ENCODE results near the gene CLDN9. TPM values are rescaled to one million over a fixed set of nuclear protein-coding genes. Genes with fewer than 3 reads are reported as not detected.

The CLDN9 gene
- total and polyA plus RNA-seq, 9 of the 15 experiments (the other 6 are each of a cell fraction or from before 2014, with no cell fraction given) = 0.12 to 0.44 (median 0.22) TPM; not detected in 4

- TF ChIP-seq HNRNPLL (IDR thresholded peaks at IDR 0.05; ENCODE audit: low read depth, low read length, poor library complexity, severe bottlenecking) (no peak), MXI1 (IDR thresholded peaks at IDR 0.05; ENCODE audit: low read depth, low read length) (no peak; the same call in 1 of the 2 replicates), ZBTB5 (IDR thresholded peaks at IDR 0.05) (no peak), ZBTB26 (CRISPR knock-in tag; IDR thresholded peaks at IDR 0.05) (no peak), MITF (IDR thresholded peaks at IDR 0.05) (no peak), ARID3B (CRISPR knock-in tag; IDR thresholded peaks at IDR 0.05; ENCODE audit: borderline replicate concordance) (no peak), HDAC1 (IDR thresholded peaks at IDR 0.05) (peak in 1 of 2 experiments; percentile 76; a peak in 1 of 4 replicates), CLOCK (CRISPR knock-in tag; IDR thresholded peaks at IDR 0.05; ENCODE audit: borderline replicate concordance) (no peak), MCM7 (IDR thresholded peaks at IDR 0.05) (no peak), KLF13 (tag; IDR thresholded peaks at IDR 0.05; ENCODE audit: borderline replicate concordance, low read depth) (peak; percentile 53; the same call in 1 of the 2 replicates), NFIX (CRISPR knock-in tag; IDR thresholded peaks at IDR 0.05; ENCODE audit: low read depth) (no peak), NR2C1 (IDR thresholded peaks at IDR 0.05) (no peak), NR2C1 (tag; IDR thresholded peaks at IDR 0.05) (no peak), KDM4B (IDR thresholded peaks at IDR 0.05; ENCODE audit: borderline replicate concordance in 2 of 2, low read depth in 1 of 2) (no peak)
These were observed 8.1 kb downstream of the CLDN9 start (continued) for GRCh38 chr16:3020604-3021448.
